ENCODE data around the gene DUSP3.

The DUSP3 gene

DNA sequence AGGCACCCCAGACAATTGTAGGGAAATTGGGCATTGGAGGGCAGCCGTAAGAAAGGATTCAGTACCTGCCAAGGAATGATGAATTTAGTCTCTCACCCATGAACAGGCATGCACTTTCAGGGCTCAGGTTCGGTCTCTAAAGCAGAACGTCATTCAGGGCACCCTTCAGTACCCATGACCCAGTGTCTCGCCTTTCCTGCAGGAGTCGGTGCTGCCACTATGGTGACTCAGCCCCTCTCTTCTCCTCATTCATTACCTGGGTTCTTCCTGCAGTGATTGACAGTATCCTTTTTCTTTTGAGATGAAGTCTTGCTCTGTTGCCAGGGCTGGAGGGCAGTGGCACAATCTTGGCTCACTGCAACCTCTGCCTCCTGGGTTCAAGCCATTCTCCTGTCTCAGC, 28.6 kb downstream of the DUSP3 start:
- Histone ChIP-seq H3K4ac (ENCODE audit: low read depth in 1 of 2, low read length in 2 of 2) (no peak overlapping the region), H2BK15ac (ENCODE audit: low read depth, poor library complexity, severe bottlenecking) (no peak overlapping the region), H3K79me1 (replicated peaks; ENCODE audit: low read length, poor library complexity, severe bottlenecking) (no peaks in the 10 kb centered on the region), H3K23ac (ENCODE audit: low read length in 2 of 2) (no peak overlapping the region), H3K18ac (ENCODE audit: low read depth in 1 of 2, low read length in 2 of 2) (no peak overlapping the region), H3K4me1 (ENCODE audit: control insufficient read depth, insufficient read depth, low read depth, low read length) (peaks cover under 1% of the 10 kb centered on the region), H2AK5ac (ENCODE audit: low read length, severe bottlenecking) (no peak overlapping the region), H3K4me3 (ENCODE audit: insufficient read depth in 1 of 2, low read depth in 1 of 2, low read length in 2 of 2) (no peak overlapping the region), H3K4me2 (ENCODE audit: low read length, poor library complexity, severe bottlenecking) (no peak overlapping the region), H4K91ac (ENCODE audit: low read length) (no peak overlapping the region), H3K14ac (ENCODE audit: low read length in 2 of 2) (no peak overlapping the region), H3K36me3 (ENCODE audit: control insufficient read depth in 1 of 2, insufficient read depth in 2 of 2, low read depth in 1 of 2, low read length in 2 of 2) (no peaks in the 10 kb centered on the region), H3K27ac (ENCODE audit: low read length, poor library complexity, severe bottlenecking) (no peak overlapping the region), H2BK12ac (ENCODE audit: low read length in 2 of 2) (no peak overlapping the region), H2AFZ (ENCODE audit: low read depth, low read length) (no peak overlapping the region), H2BK5ac (ENCODE audit: low read depth, low read length, poor library complexity, severe bottlenecking) (no peak overlapping the region), H3K9me3 (ENCODE audit: control insufficient read depth, low read length) (no peaks in the 10 kb centered on the region), H3K27me3 (ENCODE audit: control insufficient read depth in 1 of 2, insufficient read depth in 1 of 2, low read length in 2 of 2) (peaks cover 61 to 73% of the 10 kb centered on the region in 2 experiments), H3K9ac (ENCODE audit: low read length) (no peak overlapping the region), H2BK120ac (ENCODE audit: low read depth, low read length) (no peak overlapping the region), H4K8ac (ENCODE audit: low read length) (no peak overlapping the region)
- DNase-seq: no peak
- 78% methylated on average over 5 of the region's 5 CpGs for WGBS

DNA sequence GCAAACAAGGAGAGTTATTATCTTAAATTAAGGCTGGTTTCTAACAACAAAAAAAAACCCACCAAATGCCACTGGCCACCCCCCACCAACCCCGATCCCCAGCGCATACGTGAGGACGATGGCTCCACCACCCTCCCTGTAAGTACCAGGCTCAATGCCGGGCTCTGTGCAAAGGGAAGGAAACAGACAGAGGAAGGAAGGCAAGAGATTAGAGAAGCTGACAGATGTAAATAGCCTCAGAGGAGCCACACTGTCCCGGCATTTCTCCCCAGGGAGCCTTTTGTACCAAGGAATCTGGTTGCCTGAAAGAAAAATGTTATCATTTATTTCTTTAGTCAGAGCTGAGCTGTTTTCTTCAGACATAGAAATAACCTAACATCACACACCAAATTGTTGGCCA, 33.2 kb downstream of the DUSP3 start:
- peaks cover 38 to 57% of the 10 kb centered on the region in 2 experiments for H3K27me3 ChIP-seq (ENCODE audit: control insufficient read depth in 1 of 2, insufficient read depth in 1 of 2, low read length in 2 of 2)
- no peak overlapping the region for H3K14ac ChIP-seq (ENCODE audit: low read length in 2 of 2)
- H3K9me3 ChIP-seq (ENCODE audit: control insufficient read depth, low read length): no peaks in the 10 kb centered on the region
- DNase-seq: no peak
- H2BK5ac ChIP-seq (ENCODE audit: low read depth, low read length, poor library complexity, severe bottlenecking): no peak overlapping the region
- no peak overlapping the region for H2AK5ac ChIP-seq (ENCODE audit: low read length, severe bottlenecking)
- H3K4me2 ChIP-seq (ENCODE audit: low read length, poor library complexity, severe bottlenecking): no peak overlapping the region
- no peak overlapping the region for H2BK12ac ChIP-seq (ENCODE audit: low read length in 2 of 2)
- no peak overlapping the region for H2BK120ac ChIP-seq (ENCODE audit: low read depth, low read length)
- no peak overlapping the region for H3K9ac ChIP-seq (ENCODE audit: low read length)
- no peak overlapping the region for H2BK15ac ChIP-seq (ENCODE audit: low read depth, poor library complexity, severe bottlenecking)
- H3K36me3 ChIP-seq (ENCODE audit: control insufficient read depth in 1 of 2, insufficient read depth in 2 of 2, low read depth in 1 of 2, low read length in 2 of 2): no peaks in the 10 kb centered on the region
- no peak overlapping the region for H3K4me3 ChIP-seq (ENCODE audit: insufficient read depth in 1 of 2, low read depth in 1 of 2, low read length in 2 of 2)
- H4K8ac ChIP-seq (ENCODE audit: low read length): no peak overlapping the region
- WGBS: 7% methylated on average over 6 of the region's 6 CpGs
- H3K4ac ChIP-seq (ENCODE audit: low read depth in 1 of 2, low read length in 2 of 2): no peak overlapping the region
- no peak overlapping the region for H2AFZ ChIP-seq (ENCODE audit: low read depth, low read length)
- H3K23ac ChIP-seq (ENCODE audit: low read length in 2 of 2): no peak overlapping the region
- H3K27ac ChIP-seq (ENCODE audit: low read length, poor library complexity, severe bottlenecking): no peak overlapping the region
- no peaks in the 10 kb centered on the region for H3K79me1 ChIP-seq (replicated peaks; ENCODE audit: low read length, poor library complexity, severe bottlenecking)
- peaks cover 2% of the 10 kb centered on the region for H3K4me1 ChIP-seq (ENCODE audit: control insufficient read depth, insufficient read depth, low read depth, low read length)
- no peak overlapping the region for H3K18ac ChIP-seq (ENCODE audit: low read depth in 1 of 2, low read length in 2 of 2)
- no peak overlapping the region for H4K91ac ChIP-seq (ENCODE audit: low read length)

DNA sequence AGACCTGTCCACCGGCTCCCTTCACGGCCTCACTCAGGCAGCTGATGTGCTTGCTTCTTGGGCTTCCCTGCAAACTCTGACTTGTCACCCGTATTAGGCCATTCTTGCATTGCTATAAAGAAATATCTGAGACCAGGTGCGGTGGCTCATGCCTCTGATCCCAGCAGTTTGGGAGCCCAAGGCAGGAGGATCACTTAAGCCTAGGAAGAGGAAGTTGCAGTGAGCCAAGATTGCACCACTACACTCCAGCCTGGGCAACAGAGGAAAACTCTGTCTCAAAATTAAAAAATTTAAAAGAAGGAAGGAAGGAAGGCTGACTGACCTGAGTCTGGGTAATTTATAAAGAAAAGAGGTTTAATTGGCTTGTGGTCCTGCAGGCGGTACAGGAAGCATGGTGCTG, 37.1 kb downstream of the DUSP3 start:
- Histone ChIP-seq H3K79me1 (replicated peaks; ENCODE audit: low read length, poor library complexity, severe bottlenecking) (no peaks in the 10 kb centered on the region), H3K9me3 (ENCODE audit: control insufficient read depth, low read length) (no peaks in the 10 kb centered on the region), H3K27me3 (ENCODE audit: control insufficient read depth in 1 of 2, insufficient read depth in 1 of 2, low read length in 2 of 2) (peaks cover 30 to 32% of the 10 kb centered on the region in 2 experiments), H3K4me3 (ENCODE audit: insufficient read depth in 1 of 2, low read depth in 1 of 2, low read length in 2 of 2) (no peak overlapping the region), H3K18ac (ENCODE audit: low read depth in 1 of 2, low read length in 2 of 2) (no peak overlapping the region), H2AFZ (ENCODE audit: low read depth, low read length) (no peak overlapping the region), H3K4me2 (ENCODE audit: low read length, poor library complexity, severe bottlenecking) (no peak overlapping the region), H2AK5ac (ENCODE audit: low read length, severe bottlenecking) (no peak overlapping the region), H2BK5ac (ENCODE audit: low read depth, low read length, poor library complexity, severe bottlenecking) (no peak overlapping the region), H3K27ac (ENCODE audit: low read length, poor library complexity, severe bottlenecking) (no peak overlapping the region), H3K4ac (ENCODE audit: low read depth in 1 of 2, low read length in 2 of 2) (no peak overlapping the region), H3K23ac (ENCODE audit: low read length in 2 of 2) (no peak overlapping the region), H3K36me3 (ENCODE audit: control insufficient read depth in 1 of 2, insufficient read depth in 2 of 2, low read depth in 1 of 2, low read length in 2 of 2) (no peaks in the 10 kb centered on the region), H4K91ac (ENCODE audit: low read length) (no peak overlapping the region), H4K8ac (ENCODE audit: low read length) (no peak overlapping the region), H2BK15ac (ENCODE audit: low read depth, poor library complexity, severe bottlenecking) (no peak overlapping the region), H3K9ac (ENCODE audit: low read length) (no peak overlapping the region), H2BK120ac (ENCODE audit: low read depth, low read length) (no peak overlapping the region), H3K14ac (ENCODE audit: low read length in 2 of 2) (no peak overlapping the region), H3K4me1 (ENCODE audit: control insufficient read depth, insufficient read depth, low read depth, low read length) (peaks cover 2% of the 10 kb centered on the region), H2BK12ac (ENCODE audit: low read length in 2 of 2) (no peak overlapping the region)
- 90% methylated on average over 5 of the region's 5 CpGs for WGBS
- no peak for DNase-seq

DNA sequence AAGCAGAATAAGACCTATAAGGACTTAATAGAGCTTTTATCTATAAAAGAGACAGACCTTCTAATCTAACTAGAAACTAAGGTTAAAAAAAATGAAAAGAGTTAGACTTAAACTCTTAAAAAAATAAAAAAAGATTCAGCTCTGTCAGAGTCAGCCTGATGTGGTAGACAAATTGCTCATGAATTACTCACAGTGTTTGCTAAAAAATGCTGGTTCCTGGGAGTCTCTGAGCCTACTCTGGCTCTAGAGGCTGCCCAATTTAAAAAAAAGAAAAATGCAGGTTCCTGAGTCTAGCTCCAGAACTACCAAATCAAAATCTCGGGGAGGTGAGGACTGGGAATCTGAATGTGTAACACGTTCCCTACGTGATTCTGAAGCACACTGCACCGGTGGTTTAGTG, 38.2 kb downstream of the DUSP3 start:
- H3K4ac ChIP-seq (ENCODE audit: low read depth in 1 of 2, low read length in 2 of 2): no peak overlapping the region
- no peak for DNase-seq
- H3K9ac ChIP-seq (ENCODE audit: low read length): no peak overlapping the region
- no peak overlapping the region for H3K4me3 ChIP-seq (ENCODE audit: insufficient read depth in 1 of 2, low read depth in 1 of 2, low read length in 2 of 2)
- H4K91ac ChIP-seq (ENCODE audit: low read length): no peak overlapping the region
- H3K36me3 ChIP-seq (ENCODE audit: control insufficient read depth in 1 of 2, insufficient read depth in 2 of 2, low read depth in 1 of 2, low read length in 2 of 2): no peaks in the 10 kb centered on the region
- no peak overlapping the region for H3K18ac ChIP-seq (ENCODE audit: low read depth in 1 of 2, low read length in 2 of 2)
- H2AK5ac ChIP-seq (ENCODE audit: low read length, severe bottlenecking): no peak overlapping the region
- H3K9me3 ChIP-seq (ENCODE audit: control insufficient read depth, low read length): no peaks in the 10 kb centered on the region
- H2AFZ ChIP-seq (ENCODE audit: low read depth, low read length): no peak overlapping the region
- no peak overlapping the region for H3K23ac ChIP-seq (ENCODE audit: low read length in 2 of 2)
- H2BK5ac ChIP-seq (ENCODE audit: low read depth, low read length, poor library complexity, severe bottlenecking): no peak overlapping the region
- peaks cover 2% of the 10 kb centered on the region for H3K4me1 ChIP-seq (ENCODE audit: control insufficient read depth, insufficient read depth, low read depth, low read length)
- H3K79me1 ChIP-seq (replicated peaks; ENCODE audit: low read length, poor library complexity, severe bottlenecking): no peaks in the 10 kb centered on the region
- no peak overlapping the region for H4K8ac ChIP-seq (ENCODE audit: low read length)
- no peak overlapping the region for H3K27ac ChIP-seq (ENCODE audit: low read length, poor library complexity, severe bottlenecking)
- no peak overlapping the region for H3K14ac ChIP-seq (ENCODE audit: low read length in 2 of 2)
- peaks cover 20 to 25% of the 10 kb centered on the region in 2 experiments for H3K27me3 ChIP-seq (ENCODE audit: control insufficient read depth in 1 of 2, insufficient read depth in 1 of 2, low read length in 2 of 2)
- no peak overlapping the region for H3K4me2 ChIP-seq (ENCODE audit: low read length, poor library complexity, severe bottlenecking)
- H2BK15ac ChIP-seq (ENCODE audit: low read depth, poor library complexity, severe bottlenecking): no peak overlapping the region
- no peak overlapping the region for H2BK12ac ChIP-seq (ENCODE audit: low read length in 2 of 2)
- no peak overlapping the region for H2BK120ac ChIP-seq (ENCODE audit: low read depth, low read length)
- 87% methylated on average over 4 of the region's 4 CpGs for WGBS

All from mesenchymal stem cell (in vitro differentiated cells and primary cell).